HepG2 (cell line): ENCODE results near the gene PSMB11. TPM values are rescaled to one million over a fixed set of nuclear protein-coding genes. Genes with fewer than 3 reads are reported as not detected.

Source experiments
- ARNT2 ChIP-seq: sonication (generic); formaldehyde crosslinking; IDR thresholded peaks from 2 replicates; pipeline ENCODE4 v1.8.0; 2022; ENCODE audit warnings: mild to moderate bottlenecking, low read depth, missing genetic modification reagents, moderate library complexity
- ATAD3A ChIP-seq: sonication (generic); formaldehyde crosslinking; IDR thresholded peaks from 2 replicates; pipeline ENCODE4 v1.4.0; 2020; ENCODE audit warnings: missing genetic modification reagents
- ATF7-NPFF ChIP-seq: sonication (generic); formaldehyde crosslinking; IDR thresholded peaks from 2 replicates; pipeline ENCODE4 v1.8.1; 2023; ENCODE audit warnings: mild to moderate bottlenecking, low read depth, missing genetic modification reagents, moderate library complexity
- CREM ChIP-seq, 2 experiments: sonication (generic) in 1 of 2; formaldehyde crosslinking in 1 of 2; IDR thresholded peaks; 2 replicates each; pipeline versions ENCODE4 v1.4.0 to v1.6.1; 2016 to 2020; ENCODE audit warnings: antibody characterized with exemption in 1 of 2, mild to moderate bottlenecking in 1 of 2, missing genetic modification reagents in 1 of 2
- E2F2 ChIP-seq: sonication (generic); formaldehyde crosslinking; IDR thresholded peaks from 2 replicates; pipeline ENCODE4 v1.4.0; 2020; ENCODE audit warnings: missing genetic modification reagents, borderline replicate concordance
- ELK4 ChIP-seq: sonication (generic); formaldehyde crosslinking; IDR thresholded peaks from 2 replicates; pipeline ENCODE4 v1.9.0; 2021; ENCODE audit warnings: missing genetic modification reagents, borderline replicate concordance
- FOXK1 ChIP-seq: sonication (generic); formaldehyde crosslinking; IDR thresholded peaks from 2 replicates; pipeline ENCODE4 v1.4.0; 2020; ENCODE audit warnings: low read depth, missing genetic modification reagents, borderline replicate concordance
- HHEX ChIP-seq: IDR thresholded peaks from 2 replicates; pipeline ENCODE4 v1.6.1; 2016; ENCODE audit warnings: control low read depth
- KLF15 ChIP-seq: sonication (generic); formaldehyde crosslinking; IDR thresholded peaks from 2 replicates; pipeline ENCODE4 v1.8.1; 2023; ENCODE audit warnings: borderline replicate concordance, mild to moderate bottlenecking, inconsistent platforms, missing genetic modification reagents, mixed read lengths
- LBX2 ChIP-seq: sonication (generic); formaldehyde crosslinking; IDR thresholded peaks from 2 replicates; pipeline ENCODE4 v1.5.0; 2020; ENCODE audit warnings: missing genetic modification reagents, mild to moderate bottlenecking, borderline replicate concordance
- MAF1 ChIP-seq: sonication (generic); formaldehyde crosslinking; IDR thresholded peaks from 2 replicates; pipeline ENCODE4 v1.5.0; 2020; ENCODE audit warnings: missing genetic modification reagents, borderline replicate concordance
- MLLT10 ChIP-seq: sonication (generic); formaldehyde crosslinking; IDR thresholded peaks from 2 replicates; pipeline ENCODE4 v1.4.0; 2020; ENCODE audit warnings: missing genetic modification reagents
- NFATC3 ChIP-seq: sonication (generic); formaldehyde crosslinking; IDR thresholded peaks from 2 replicates; pipeline ENCODE4 v1.5.1; 2020; ENCODE audit warnings: mild to moderate bottlenecking, missing genetic modification reagents
- NKX3-1 ChIP-seq: sonication (generic); formaldehyde crosslinking; IDR thresholded peaks from 2 replicates; pipeline ENCODE4 v1.5.0; 2020; ENCODE audit warnings: missing genetic modification reagents
- PCBP2 ChIP-seq: fragments of 200-400 bp; formaldehyde crosslinking; optimal IDR thresholded peaks from 2 replicates; pipeline ENCODE3; 2018; ENCODE audit warnings: low read length, low read depth; ENCODE audit not compliant: poor library complexity, severe bottlenecking
- PHF20 ChIP-seq: sonication (generic); formaldehyde crosslinking; IDR thresholded peaks from 2 replicates; pipeline ENCODE4 v1.5.0; 2020; ENCODE audit warnings: mild to moderate bottlenecking, missing genetic modification reagents
- SMARCE1 ChIP-seq: fragments of 450-650 bp; IDR thresholded peaks from 2 replicates; pipeline ENCODE4 v1.6.1; 2017; ENCODE audit warnings: borderline replicate concordance
- TBL1XR1 ChIP-seq: fragments of 150-350 bp; IDR thresholded peaks from 2 replicates; pipeline ENCODE4 v1.6.1; 2014; ENCODE audit warnings: borderline replicate concordance, low read length; ENCODE audit not compliant: partially characterized antibody
- WIZ ChIP-seq: sonication (generic); formaldehyde crosslinking; IDR thresholded peaks from 2 replicates; pipeline ENCODE4 v1.5.1; 2020; ENCODE audit warnings: mild to moderate bottlenecking, missing genetic modification reagents
- XRCC5 ChIP-seq: fragments of 200-400 bp; formaldehyde crosslinking; optimal IDR thresholded peaks from 2 replicates; pipeline ENCODE3; 2017; ENCODE audit warnings: mild to moderate bottlenecking, low read length
- ZBTB26 ChIP-seq: IDR thresholded peaks from 2 replicates; pipeline ENCODE4 v1.6.1; 2016; ENCODE audit warnings: missing compliant biosample characterization, missing genetic modification reagents, borderline replicate concordance
- ZNF160 ChIP-seq: sonication (generic); formaldehyde crosslinking; IDR thresholded peaks from 2 replicates; pipeline ENCODE4 v1.8.0; 2022; ENCODE audit warnings: mild to moderate bottlenecking, inconsistent platforms, missing genetic modification reagents
- ZNF275 ChIP-seq: sonication (generic); formaldehyde crosslinking; IDR thresholded peaks from 2 replicates; pipeline ENCODE4 v1.8.0; 2022; ENCODE audit warnings: missing genetic modification reagents, mild to moderate bottlenecking, inconsistent platforms, borderline replicate concordance
- ZNF564 ChIP-seq: sonication (generic); formaldehyde crosslinking; IDR thresholded peaks from 2 replicates; pipeline ENCODE4 v1.8.1; 2023; ENCODE audit warnings: mild to moderate bottlenecking, missing genetic modification reagents
- ZNF746 ChIP-seq: sonication (generic); formaldehyde crosslinking; IDR thresholded peaks from 2 replicates; pipeline ENCODE4 v1.8.0; 2022; ENCODE audit warnings: mild to moderate bottlenecking, missing genetic modification reagents
- ZNF768 ChIP-seq: sonication (generic); formaldehyde crosslinking; IDR thresholded peaks from 2 replicates; pipeline ENCODE4 v1.4.0; 2020; ENCODE audit warnings: missing genetic modification reagents
- polyA plus RNA-seq, 8 experiments: library from polyadenylated mRNA; depleted of rRNA in 3 of 8; stranded (reverse) in 7 of 8; unstranded in 1 of 8; fragments of >200 nt; fragmentation: Illumina TruSeq in 4 of 8; extraction: Trizol in 4 of 8; gene quantifications; 2 replicates each; pipeline versions ENCODE4 v1.2.1 to v1.2.3, GENCODE V29; 2011 to 2016; ENCODE audit warnings: low read depth in 4 of 8, missing spikeins in 1 of 8, mixed read lengths in 1 of 8; ENCODE audit not compliant: insufficient read depth in 1 of 8
- total RNA-seq, 5 experiments: library from RNA; depleted of rRNA; stranded (reverse); fragments of >200 nt; fragmentation: Illumina TruSeq; extraction: Trizol; gene quantifications; 2 replicates each; pipeline ENCODE4 v1.2.3, GENCODE V29; 2016; ENCODE audit warnings: low read depth in 1 of 5

Gene PSMB11
- total and polyA plus RNA-seq, 2 of the 13 experiments (the other 11 are each of a cell fraction or from before 2014, with no cell fraction given) = not detected

- TF ChIP-seq E2F2 (CRISPR knock-in tag) (no peak; the same call in 1 of the 2 replicates), ZNF746 (CRISPR knock-in tag) (no peak), MLLT10 (no peak), PHF20 (no peak), ATAD3A (CRISPR knock-in tag) (no peak), ZNF564 (no peak), XRCC5 (no peak), SMARCE1 (peak; percentile 1; the same call in 1 of the 2 replicates), LBX2 (CRISPR knock-in tag) (no peak), FOXK1 (no peak), PCBP2 (no peak), MAF1 (CRISPR knock-in tag) (no peak), NFATC3 (CRISPR knock-in tag) (no peak), ZNF160 (CRISPR knock-in tag) (no peak), NKX3-1 (CRISPR knock-in tag) (no peak), ZNF275 (no peak), WIZ (CRISPR knock-in tag) (no peak), HHEX (CRISPR knock-in tag) (no peak), ARNT2 (CRISPR knock-in tag) (no peak; the same call in 1 of the 2 replicates), KLF15 (CRISPR knock-in tag) (no peak), TBL1XR1 (no peak), ATF7-NPFF (CRISPR knock-in tag) (no peak), CREM (IDR thresholded peaks at IDR 0.05) (no peak), CREM (CRISPR knock-in tag; IDR thresholded peaks at IDR 0.05) (0 out of 2 replicates have a peak, but pooled peaks have one; percentile 37), ELK4 (no peak), ZBTB26 (no peak), ZNF768 (no peak)
Measured at GRCh38 chr14:23033801-23034497, 8.1 kb upstream of the PSMB11 start (continued).
